Measurements from ENCODE around the gene GPR33. TPM values are rescaled to one million over a fixed set of nuclear protein-coding genes. Genes with fewer than 3 reads are reported as not detected.

The GPR33 gene
- total and polyA plus RNA-seq, 10 of the 15 experiments (the other 5 are each of a cell fraction or from before 2014, with no cell fraction given) = not detected

DNA sequence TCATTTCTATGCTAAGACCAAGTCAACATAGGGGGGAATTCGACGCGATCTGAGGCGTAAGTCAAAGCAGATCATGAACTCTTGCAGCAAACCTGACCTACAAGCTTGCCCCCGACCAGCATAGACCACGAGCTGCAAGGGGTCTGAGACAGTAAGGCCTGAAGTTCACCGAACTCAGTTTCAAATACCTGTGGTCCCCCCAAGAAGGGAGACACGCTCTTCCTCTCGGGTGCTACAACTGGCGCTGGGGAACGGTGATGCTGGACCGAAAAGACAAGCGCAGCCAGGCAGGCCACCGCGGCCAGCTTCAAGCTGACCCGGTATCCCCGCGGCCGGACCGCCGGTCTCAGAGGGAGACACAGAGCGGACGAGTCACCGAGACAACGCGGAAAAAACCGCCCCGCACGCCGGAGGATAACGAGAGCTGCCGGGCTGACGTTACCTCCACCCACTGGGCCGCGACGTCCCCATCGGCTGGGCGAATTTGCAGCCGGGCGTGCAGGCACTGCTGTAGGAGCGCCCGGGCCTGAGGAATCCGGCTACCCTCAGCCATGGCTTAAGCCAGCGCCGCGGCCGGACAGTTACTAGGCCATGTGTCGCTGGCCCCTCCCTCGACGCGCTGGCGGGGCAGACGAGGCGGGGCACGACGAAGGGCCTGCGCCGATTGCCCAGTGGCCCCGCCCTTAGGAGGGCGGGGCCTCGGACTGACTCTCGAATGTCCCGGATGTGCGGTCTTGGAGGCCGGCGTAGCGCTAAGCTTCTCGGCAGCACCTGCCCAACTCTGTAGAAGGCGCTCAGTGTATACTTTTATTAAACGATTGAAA, 30.8 kb downstream of the GPR33 start, which contains the start of gene DTD2 (continued):
- TF ChIP-seq, protein P1, sequence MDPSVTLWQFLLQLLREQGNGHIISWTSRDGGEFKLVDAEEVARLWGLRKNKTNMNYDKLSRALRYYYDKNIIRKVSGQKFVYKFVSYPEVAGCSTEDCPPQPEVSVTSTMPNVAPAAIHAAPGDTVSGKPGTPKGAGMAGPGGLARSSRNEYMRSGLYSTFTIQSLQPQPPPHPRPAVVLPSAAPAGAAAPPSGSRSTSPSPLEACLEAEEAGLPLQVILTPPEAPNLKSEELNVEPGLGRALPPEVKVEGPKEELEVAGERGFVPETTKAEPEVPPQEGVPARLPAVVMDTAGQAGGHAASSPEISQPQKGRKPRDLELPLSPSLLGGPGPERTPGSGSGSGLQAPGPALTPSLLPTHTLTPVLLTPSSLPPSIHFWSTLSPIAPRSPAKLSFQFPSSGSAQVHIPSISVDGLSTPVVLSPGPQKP (IDR thresholded peaks at IDR 0.05; ENCODE audit: low read depth, low read length) = 0 out of 2 replicates have a peak, but pooled peaks have one; percentile 40
- TF ChIP-seq ZNF207 (IDR thresholded peaks at IDR 0.05; ENCODE audit: borderline replicate concordance) (no peak), CBFB (IDR thresholded peaks at IDR 0.05; ENCODE audit: low read depth) (0 out of 2 replicates have a peak, but pooled peaks have one; percentile 66), RUNX3 (IDR thresholded peaks at IDR 0.05; ENCODE audit: low read length) (peak; percentile 46), TBL1XR1 (IDR thresholded peaks at IDR 0.05; ENCODE audit: low read depth, low read length) (peak; percentile 23; the same call in 1 of the 2 replicates), ESRRA (IDR thresholded peaks at IDR 0.05; ENCODE audit: low read length) (no peak), HDAC6 (IDR thresholded peaks at IDR 0.05; ENCODE audit: unreplicated experiment) (no peak), JUNB (IDR thresholded peaks at IDR 0.05) (no peak)
- TF ChIP-seq, protein P2, sequence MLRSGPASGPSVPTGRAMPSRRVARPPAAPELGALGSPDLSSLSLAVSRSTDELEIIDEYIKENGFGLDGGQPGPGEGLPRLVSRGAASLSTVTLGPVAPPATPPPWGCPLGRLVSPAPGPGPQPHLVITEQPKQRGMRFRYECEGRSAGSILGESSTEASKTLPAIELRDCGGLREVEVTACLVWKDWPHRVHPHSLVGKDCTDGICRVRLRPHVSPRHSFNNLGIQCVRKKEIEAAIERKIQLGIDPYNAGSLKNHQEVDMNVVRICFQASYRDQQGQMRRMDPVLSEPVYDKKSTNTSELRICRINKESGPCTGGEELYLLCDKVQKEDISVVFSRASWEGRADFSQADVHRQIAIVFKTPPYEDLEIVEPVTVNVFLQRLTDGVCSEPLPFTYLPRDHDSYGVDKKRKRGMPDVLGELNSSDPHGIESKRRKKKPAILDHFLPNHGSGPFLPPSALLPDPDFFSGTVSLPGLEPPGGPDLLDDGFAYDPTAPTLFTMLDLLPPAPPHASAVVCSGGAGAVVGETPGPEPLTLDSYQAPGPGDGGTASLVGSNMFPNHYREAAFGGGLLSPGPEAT (IDR thresholded peaks at IDR 0.05; ENCODE audit: low read depth) = no peak; the same call in 1 of the 2 replicates
- TF ChIP-seq, protein P3, sequence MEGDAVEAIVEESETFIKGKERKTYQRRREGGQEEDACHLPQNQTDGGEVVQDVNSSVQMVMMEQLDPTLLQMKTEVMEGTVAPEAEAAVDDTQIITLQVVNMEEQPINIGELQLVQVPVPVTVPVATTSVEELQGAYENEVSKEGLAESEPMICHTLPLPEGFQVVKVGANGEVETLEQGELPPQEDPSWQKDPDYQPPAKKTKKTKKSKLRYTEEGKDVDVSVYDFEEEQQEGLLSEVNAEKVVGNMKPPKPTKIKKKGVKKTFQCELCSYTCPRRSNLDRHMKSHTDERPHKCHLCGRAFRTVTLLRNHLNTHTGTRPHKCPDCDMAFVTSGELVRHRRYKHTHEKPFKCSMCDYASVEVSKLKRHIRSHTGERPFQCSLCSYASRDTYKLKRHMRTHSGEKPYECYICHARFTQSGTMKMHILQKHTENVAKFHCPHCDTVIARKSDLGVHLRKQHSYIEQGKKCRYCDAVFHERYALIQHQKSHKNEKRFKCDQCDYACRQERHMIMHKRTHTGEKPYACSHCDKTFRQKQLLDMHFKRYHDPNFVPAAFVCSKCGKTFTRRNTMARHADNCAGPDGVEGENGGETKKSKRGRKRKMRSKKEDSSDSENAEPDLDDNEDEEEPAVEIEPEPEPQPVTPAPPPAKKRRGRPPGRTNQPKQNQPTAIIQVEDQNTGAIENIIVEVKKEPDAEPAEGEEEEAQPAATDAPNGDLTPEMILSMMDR (IDR thresholded peaks at IDR 0.05 in 2 of 3, conservative IDR thresholded peaks at IDR 0.05 in 1 of 3; ENCODE audit: control insufficient read depth in 2 of 3, extremely low read depth in 1 of 3, insufficient read depth in 1 of 3, low read depth in 3 of 3, low read length in 3 of 3) = peak in 1 of 3 experiments; percentile 5; a peak in 1 of 6 replicates
- TF ChIP-seq, protein P4, sequence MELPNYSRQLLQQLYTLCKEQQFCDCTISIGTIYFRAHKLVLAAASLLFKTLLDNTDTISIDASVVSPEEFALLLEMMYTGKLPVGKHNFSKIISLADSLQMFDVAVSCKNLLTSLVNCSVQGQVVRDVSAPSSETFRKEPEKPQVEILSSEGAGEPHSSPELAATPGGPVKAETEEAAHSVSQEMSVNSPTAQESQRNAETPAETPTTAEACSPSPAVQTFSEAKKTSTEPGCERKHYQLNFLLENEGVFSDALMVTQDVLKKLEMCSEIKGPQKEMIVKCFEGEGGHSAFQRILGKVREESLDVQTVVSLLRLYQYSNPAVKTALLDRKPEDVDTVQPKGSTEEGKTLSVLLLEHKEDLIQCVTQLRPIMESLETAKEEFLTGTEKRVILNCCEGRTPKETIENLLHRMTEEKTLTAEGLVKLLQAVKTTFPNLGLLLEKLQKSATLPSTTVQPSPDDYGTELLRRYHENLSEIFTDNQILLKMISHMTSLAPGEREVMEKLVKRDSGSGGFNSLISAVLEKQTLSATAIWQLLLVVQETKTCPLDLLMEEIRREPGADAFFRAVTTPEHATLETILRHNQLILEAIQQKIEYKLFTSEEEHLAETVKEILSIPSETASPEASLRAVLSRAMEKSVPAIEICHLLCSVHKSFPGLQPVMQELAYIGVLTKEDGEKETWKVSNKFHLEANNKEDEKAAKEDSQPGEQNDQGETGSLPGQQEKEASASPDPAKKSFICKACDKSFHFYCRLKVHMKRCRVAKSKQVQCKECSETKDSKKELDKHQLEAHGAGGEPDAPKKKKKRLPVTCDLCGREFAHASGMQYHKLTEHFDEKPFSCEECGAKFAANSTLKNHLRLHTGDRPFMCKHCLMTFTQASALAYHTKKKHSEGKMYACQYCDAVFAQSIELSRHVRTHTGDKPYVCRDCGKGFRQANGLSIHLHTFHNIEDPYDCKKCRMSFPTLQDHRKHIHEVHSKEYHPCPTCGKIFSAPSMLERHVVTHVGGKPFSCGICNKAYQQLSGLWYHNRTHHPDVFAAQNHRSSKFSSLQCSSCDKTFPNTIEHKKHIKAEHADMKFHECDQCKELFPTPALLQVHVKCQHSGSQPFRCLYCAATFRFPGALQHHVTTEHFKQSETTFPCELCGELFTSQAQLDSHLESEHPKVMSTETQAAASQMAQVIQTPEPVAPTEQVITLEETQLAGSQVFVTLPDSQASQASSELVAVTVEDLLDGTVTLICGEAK (IDR thresholded peaks at IDR 0.05; ENCODE audit: borderline replicate concordance) = no peak
- TF ChIP-seq, protein P5, sequence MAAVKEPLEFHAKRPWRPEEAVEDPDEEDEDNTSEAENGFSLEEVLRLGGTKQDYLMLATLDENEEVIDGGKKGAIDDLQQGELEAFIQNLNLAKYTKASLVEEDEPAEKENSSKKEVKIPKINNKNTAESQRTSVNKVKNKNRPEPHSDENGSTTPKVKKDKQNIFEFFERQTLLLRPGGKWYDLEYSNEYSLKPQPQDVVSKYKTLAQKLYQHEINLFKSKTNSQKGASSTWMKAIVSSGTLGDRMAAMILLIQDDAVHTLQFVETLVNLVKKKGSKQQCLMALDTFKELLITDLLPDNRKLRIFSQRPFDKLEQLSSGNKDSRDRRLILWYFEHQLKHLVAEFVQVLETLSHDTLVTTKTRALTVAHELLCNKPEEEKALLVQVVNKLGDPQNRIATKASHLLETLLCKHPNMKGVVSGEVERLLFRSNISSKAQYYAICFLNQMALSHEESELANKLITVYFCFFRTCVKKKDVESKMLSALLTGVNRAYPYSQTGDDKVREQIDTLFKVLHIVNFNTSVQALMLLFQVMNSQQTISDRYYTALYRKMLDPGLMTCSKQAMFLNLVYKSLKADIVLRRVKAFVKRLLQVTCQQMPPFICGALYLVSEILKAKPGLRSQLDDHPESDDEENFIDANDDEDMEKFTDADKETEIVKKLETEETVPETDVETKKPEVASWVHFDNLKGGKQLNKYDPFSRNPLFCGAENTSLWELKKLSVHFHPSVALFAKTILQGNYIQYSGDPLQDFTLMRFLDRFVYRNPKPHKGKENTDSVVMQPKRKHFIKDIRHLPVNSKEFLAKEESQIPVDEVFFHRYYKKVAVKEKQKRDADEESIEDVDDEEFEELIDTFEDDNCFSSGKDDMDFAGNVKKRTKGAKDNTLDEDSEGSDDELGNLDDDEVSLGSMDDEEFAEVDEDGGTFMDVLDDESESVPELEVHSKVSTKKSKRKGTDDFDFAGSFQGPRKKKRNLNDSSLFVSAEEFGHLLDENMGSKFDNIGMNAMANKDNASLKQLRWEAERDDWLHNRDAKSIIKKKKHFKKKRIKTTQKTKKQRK (IDR thresholded peaks at IDR 0.05; ENCODE audit: low read depth, low read length) = no peak
- TF ChIP-seq, protein P6, sequence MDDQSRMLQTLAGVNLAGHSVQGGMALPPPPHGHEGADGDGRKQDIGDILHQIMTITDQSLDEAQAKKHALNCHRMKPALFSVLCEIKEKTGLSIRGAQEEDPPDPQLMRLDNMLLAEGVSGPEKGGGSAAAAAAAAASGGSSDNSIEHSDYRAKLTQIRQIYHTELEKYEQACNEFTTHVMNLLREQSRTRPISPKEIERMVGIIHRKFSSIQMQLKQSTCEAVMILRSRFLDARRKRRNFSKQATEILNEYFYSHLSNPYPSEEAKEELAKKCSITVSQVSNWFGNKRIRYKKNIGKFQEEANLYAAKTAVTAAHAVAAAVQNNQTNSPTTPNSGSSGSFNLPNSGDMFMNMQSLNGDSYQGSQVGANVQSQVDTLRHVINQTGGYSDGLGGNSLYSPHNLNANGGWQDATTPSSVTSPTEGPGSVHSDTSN (IDR thresholded peaks at IDR 0.05; ENCODE audit: insufficient replicate concordance, low read depth, low read length) = no peak

Data from GM12878 (cell line).